ENCODE data around the gene SLC19A1.

The SLC19A1 gene

DNA sequence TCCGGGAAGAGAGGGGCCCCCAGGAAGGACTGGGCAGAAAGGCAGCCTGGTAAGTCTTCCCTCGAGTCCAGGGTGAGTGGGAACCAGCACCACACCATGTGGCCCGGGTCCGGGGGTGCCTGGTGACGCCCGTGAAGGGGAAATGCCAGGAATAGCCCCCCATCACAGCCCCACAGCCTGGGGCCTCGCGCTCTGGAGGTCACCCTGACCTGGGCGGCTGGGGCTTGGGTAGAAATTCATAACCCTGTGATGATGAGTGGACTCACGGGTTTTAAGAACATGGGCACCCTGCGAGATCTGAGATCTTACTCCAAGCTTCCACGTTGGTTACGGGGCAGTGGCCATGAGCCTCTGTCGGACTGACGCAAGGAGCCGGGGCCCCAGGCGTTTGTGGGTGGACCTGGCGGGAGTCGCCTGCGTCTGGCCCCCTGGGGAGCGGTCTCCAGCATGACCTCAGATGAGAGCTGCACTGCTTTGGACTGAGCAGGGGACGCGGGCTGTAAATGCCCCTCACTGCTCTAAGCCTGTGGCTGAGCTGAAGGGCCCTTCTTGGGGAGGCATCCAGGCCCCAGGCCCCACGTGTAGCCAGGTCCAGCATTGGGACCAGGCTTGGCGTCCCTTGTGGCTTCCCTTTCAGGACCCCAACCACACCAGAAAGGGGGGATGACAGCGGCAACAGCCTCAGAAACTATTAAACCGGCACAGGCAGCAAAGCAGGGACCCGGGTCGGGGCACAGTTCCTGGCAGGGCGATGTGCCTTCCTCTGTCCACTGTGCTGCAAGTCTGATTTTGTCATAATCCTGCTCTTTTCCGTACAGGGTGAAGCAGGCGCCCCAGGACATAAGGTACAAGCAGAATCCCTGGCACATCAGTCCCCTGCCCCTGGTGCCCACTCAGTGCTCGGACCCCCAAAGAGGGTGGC, 60.0 kb downstream of the SLC19A1 start:
- TF ChIP-seq, protein P1, sequence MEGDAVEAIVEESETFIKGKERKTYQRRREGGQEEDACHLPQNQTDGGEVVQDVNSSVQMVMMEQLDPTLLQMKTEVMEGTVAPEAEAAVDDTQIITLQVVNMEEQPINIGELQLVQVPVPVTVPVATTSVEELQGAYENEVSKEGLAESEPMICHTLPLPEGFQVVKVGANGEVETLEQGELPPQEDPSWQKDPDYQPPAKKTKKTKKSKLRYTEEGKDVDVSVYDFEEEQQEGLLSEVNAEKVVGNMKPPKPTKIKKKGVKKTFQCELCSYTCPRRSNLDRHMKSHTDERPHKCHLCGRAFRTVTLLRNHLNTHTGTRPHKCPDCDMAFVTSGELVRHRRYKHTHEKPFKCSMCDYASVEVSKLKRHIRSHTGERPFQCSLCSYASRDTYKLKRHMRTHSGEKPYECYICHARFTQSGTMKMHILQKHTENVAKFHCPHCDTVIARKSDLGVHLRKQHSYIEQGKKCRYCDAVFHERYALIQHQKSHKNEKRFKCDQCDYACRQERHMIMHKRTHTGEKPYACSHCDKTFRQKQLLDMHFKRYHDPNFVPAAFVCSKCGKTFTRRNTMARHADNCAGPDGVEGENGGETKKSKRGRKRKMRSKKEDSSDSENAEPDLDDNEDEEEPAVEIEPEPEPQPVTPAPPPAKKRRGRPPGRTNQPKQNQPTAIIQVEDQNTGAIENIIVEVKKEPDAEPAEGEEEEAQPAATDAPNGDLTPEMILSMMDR (IDR thresholded peaks at IDR 0.05) = no peak

- TF ChIP-seq, protein P1 (IDR thresholded peaks at IDR 0.05) = no peak
Observed at GRCh38 chr21:45481566-45481965, 60.7 kb downstream of the SLC19A1 start.

DNA sequence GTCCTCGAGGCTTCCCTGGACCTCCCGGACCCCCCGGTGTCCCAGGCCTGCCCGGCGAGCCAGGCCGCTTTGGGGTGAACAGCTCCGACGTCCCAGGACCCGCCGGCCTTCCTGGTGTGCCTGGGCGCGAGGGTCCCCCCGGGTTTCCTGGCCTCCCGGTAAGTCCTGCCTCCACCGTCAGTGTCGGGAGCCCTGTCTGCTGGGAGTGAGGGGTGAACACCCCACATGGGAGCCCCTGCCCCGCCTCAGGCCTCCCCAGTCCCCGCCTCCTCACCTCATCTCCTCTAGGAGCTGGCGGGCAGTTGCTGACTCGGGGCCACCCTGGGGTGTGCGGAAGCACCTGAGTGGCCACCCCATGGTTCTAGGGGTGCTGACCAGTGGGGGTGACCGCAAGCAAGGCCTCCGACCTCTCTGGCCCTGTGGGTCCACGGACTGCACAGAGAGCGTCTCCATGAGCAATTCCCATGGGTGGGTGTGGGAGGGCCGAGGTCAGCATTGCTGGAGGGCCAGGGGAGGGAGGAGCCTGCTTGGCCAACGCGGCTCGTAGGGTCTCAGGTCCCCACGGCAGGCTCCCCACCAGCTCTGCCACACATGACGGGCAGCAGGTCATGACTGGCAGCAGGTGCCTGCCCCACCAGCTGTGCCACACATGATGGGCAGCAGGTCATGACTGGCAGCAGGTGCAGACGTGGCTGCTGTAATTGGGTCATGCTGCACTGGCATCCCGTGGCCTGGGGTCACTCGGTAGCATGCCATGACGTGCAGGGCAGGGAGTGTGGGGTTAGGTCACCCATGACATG, 61.3 kb downstream of the SLC19A1 start:
- TF ChIP-seq, protein P1 (IDR thresholded peaks at IDR 0.05) = no peak

- TF ChIP-seq, protein P1 (IDR thresholded peaks at IDR 0.05) = no peak
Observed at GRCh38 chr21:45479691-45480675, 62.3 kb downstream of the SLC19A1 start.

- TF ChIP-seq, protein P1 (IDR thresholded peaks at IDR 0.05) = no peak
Observed at GRCh38 chr21:45478816-45479669, 63.2 kb downstream of the SLC19A1 start.

DNA sequence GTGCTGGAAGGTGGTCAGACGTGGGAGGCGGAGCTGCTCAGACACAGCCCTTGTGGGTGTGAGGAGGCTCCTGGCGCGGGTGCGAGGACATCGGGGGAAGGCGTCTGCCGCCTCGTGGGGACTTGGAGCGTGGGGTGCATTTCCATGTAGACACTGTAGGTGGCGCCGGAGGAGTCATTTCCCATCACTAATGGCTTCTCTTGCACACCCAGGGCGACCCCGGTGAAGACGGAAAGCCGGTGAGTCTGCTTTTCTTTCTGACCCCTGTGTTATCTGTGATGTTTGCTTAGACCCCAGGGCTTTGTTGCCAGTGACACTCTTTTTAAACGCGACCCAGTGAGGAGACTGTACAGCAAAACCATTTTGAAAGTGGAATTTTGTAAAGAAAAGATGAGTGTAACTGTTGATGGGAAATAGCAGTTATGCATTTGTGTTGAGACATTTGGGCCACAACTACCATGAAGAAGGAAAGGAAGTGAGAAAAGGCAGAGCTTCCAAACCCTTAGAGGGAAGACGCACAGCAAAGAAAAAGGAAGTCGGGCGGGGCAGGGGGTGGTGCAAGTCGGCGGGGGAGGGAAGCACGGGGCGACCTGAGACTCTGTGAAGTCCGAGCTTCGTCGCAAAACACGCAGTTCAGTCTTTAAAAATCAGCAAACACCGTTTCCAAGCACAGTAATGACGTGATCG, 64.0 kb downstream of the SLC19A1 start:
- TF ChIP-seq, protein P1 (IDR thresholded peaks at IDR 0.05) = peak; percentile 83
